Activated CD4-positive, CD25-positive, alpha-beta regulatory T cell (primary cell): ENCODE results near the gene RFX2.
"Not testable (repeated sequence)": the region's sequence is repeated elsewhere in the genome, so short reads cannot be mapped to it uniquely, and the experiment has no call there.

Experiments used
- DNase-seq, 4 experiments: peaks; one replicate each; lab custom pipeline; 2025; lab: John Stamatoyannopoulos, UW

Gene RFX2

GRCh38 chr19:5971714-5972354, 138.5 kb downstream of the RFX2 start:
- DNase-seq = no peak

DNA sequence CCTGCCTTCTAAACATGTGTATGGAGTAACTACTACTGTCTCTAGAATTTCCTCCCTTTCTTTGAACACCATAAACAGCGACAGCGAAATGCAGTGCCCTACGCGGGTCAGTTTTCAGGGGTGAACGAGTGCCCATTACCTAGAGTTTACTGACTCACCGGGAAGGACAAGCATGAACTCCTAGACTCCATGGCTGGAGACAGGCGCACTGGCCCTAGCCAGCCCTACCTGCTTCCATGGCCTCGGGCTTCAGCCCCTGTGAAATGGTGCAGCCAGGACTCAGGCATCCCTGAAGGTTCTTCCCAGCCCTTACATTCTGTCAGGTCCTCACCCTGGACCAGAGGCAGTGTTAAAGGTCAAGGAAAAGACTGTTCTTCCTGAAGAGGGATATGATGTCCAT, 140.8 kb downstream of the RFX2 start:
- no peak for DNase-seq

DNA sequence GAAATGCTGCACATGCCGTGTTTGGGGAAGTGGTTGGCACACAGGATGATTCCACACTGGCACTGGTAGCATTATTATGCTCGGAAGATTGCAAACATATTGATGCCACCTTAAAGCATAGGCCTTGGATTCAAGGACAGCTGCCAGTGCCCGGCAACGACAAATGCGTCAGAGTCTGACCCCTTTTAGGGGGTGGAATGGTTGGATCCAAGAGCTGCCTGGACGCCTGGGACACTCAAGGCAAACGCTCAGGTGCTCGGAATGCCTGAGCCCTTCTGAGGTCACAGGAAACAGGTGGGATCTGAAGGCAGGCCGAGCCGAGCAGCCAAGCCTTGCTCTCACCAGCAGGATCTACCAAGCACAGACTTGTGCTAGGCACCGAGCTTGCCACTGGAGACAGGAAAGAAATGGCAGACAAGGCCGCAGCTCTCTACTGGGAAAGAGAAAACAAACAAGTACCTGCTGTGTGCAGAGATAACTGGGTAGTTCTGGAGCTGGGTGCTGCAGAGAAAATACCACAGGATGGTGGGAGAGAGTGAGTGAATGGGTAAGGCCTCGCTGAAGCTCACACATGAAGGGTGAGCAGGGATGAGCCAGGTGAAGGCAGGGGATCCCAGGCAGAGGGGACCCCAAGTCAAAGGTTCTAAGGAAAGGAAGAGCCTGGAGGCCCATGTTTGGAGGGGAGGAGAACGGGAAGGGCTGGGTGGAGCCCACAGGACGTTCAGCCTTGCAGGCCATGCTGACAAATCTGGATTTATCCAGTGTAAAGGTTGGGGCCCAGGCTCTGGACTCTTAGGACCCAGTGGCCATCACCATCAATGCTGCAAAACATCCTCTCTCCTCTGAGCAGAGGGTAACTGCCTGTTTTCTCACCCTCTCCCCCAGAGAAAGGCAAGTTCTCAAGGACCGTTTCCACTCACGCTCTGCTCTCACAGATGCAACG, 141.6 kb downstream of the RFX2 start:
- DNase-seq = no peak

DNA sequence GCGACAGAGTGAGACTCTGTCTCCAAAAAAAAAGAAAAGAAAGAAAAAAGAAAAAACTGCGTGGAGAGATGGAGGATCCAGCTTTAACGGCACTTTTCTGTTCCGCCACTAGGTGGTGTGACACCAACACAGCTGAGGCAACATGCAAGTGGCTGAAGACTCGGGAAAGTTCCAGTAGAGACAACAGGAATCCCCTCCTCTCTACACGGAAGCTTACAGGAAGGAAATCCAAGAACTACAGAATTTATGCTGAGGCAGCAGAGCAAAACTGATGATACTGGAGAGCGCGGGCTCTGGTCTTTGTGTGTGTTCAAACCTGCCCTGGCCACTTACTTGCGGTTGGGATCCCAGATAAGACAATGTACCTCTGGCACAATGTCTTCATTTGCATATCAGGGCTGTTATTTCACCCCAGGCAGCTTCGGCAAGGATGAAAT, 142.3 kb downstream of the RFX2 start:
- DNase-seq = peak in 2 of 4 experiments; percentile 25 to 26

DNA sequence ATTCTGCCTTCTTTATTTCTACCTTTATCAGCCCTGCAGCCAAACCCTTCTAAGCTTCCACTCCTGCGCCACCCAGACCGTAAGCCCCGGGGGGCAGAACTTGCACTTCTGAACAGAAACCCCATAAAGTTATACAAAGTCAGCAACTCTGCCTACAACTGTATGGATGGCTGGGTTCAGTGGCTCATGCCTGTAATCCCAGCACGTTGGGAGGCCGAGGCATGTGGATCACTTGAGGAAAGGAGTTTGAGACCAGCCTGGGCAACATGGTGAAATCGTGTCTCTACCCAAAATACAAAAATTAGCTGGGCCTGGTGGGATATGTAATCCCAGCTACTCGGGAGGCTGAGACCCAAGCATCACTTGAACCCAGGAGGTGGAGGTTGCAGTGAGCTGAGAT, 142.7 kb downstream of the RFX2 start:
- DNase-seq = no peak

- no peak for DNase-seq
These were observed 143.4 kb downstream of the RFX2 start for GRCh38 chr19:5966941-5967340.

GRCh38 chr19:5966215-5966614, 144.1 kb downstream of the RFX2 start:
- no peak for DNase-seq

DNA sequence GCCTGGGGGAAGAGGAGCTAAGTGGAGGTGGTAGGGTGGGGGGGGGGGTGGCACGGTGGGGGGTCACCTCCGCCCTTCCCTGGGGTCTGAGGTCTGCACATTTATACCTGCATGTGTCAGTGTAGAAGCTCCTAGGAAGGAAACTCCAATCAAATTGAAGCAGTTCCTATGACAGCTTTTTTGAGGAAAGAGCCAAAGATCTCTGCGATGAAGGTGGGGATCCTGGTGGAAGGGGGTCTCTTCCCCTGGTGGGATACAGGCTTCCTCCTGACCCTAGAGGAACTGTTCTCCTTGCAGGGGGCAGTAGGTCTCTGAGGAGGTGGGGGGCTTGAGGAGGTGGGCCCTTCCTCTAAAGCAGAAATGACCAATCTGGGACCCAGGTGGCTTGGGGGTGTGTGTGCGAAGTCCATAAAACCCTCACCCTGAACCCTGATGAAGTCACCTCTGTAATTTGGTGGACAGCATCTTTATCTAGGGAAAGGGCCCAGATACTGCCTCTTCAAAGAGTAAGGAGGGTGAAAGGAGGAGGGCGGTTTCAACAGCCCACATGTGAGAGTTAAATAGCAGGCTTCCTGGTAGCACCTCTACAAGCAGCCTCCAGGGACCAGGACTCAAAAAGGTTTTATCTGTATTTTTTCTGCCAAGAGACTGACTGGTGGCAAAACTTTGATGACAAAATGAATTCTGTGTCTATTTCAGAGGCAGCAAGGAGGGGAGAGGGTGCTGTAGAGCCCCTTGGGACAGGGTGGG, 145.3 kb downstream of the RFX2 start:
- no peak for DNase-seq

DNA sequence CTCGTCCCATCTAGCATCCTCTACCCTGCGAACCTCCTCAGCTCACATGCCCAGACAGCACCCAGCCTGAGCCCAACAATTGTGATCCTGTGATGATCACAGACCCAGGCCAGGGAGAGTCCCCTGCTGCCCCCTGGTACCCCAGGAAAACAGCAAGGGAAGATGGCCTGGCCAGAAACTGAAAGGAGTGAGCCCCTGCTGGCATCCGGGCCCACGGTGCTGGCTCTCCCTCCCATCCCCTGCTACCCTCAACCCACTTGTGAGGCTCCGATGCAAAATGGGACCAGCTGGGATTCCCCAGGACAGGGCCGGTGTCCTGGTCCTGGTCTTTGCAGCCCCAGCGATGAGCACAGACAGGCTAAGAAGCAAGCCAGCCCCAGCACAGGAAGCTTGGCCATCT, 146.4 kb downstream of the RFX2 start:
- DNase-seq = no peak

DNA sequence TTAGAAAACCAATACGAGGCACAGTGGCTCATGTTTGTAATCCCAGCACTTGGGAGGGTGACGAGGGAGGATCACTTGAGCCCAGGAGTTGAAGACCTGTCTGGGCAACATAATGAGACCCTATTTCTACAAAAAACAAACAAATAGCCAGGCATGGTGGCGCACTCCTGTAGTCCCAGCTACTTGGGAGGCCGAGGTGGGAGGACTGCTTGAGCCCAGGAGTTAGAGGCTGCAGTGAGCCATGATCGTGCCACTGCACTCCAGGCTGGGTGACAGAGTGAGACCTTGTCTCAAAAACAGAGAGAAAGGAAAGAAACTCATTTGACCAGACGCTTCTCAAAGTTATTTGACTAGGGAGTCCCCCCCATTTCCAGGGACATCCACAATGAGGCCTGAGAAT, 147.0 kb downstream of the RFX2 start:
- DNase-seq = not testable (repeated sequence)

- DNase-seq = peak in 2 of 4 experiments; percentile 84 to 85
These were observed 148.0 kb downstream of the RFX2 start for GRCh38 chr19:5961969-5962945.

- DNase-seq = not testable (repeated sequence)
These were observed 148.7 kb downstream of the RFX2 start for GRCh38 chr19:5961641-5961968.

GRCh38 chr19:5960005-5961001, 150.0 kb downstream of the RFX2 start:
- DNase-seq = no peak

DNA sequence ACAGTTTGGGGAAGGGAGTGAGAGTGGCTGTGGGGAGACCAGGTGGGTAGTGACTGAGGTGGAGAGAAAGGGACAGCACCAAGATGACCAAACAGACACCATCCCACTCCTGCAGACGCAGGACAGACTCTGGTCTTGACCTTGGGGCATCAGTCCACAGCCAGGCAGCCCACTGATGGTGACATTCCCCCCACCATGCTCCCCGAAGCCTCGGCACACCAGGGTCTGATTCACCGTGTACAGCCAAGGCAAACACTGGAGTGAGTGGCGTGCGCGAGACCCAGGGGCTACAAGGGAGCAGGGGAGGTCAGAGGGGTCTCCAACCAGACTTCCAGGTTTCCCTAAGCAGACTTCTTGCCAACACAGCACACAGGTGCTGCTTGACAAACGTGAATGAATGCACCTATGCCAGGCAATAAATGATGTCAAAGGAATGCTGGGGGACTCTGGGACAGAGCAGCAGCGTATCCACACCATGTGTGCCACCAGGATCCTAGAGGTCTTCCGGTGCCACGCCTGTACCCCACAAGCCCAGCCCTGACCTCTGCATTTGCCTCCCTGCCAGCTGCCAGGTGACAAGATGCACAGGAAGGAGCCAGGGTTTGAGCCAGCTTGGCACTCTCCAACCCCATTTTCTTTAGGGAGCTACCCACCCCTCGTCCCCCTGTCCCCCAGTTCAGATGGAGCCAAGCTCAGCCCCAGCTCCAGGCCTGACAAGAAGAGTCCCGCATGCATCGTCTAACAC, 150.9 kb downstream of the RFX2 start:
- no peak for DNase-seq

DNA sequence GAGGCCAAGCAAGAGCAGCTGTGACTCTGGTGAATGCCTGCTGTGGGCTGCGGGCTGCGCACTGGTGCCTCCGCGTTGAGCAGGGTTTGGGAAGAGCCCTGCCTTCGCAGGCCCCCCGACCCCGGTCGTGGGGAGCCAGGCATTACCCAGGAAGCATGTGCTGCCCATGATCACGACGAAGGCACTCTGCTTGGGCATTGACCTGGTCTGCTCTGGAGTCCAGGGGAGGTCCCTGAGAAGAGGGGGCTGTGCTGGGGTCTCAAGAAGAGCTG, 151.5 kb downstream of the RFX2 start:
- no peak for DNase-seq

DNA sequence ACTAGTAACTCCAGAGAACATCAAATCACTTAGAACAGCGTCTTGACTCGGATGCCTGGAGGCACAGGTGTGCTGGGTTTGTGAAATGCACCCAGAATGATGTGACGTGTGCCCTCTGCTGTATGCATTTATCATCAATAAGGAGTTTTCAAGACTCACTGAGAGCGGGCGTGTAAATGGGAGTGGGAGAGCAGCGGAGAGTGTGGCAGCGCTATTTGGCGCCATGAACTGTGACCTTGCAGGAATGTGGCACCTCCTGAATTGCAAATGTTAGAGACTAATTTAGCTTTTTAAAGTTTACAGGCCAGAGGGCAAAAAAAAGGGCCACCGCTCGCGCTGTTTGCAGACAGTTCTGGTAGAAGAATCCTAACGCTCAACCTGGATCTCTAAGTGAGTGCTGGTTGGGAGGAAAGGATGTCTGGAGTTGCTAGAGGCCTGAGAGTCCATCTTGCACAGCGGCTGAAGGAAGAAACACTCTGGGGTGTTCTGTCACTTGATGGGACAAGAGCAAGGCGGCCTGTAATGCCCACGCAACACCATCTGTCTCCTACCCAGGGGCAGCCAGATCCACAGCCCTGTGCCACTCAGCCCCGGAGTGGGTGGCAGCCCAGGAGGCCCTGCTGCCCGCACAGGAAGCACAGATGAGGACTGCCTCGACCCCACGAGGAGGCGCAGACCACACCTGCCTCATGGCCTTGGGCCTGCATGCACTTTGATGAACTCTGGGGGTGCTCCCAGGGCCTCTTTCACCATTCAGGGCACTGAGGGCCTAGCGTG, 152.0 kb downstream of the RFX2 start:
- DNase-seq = no peak

DNA sequence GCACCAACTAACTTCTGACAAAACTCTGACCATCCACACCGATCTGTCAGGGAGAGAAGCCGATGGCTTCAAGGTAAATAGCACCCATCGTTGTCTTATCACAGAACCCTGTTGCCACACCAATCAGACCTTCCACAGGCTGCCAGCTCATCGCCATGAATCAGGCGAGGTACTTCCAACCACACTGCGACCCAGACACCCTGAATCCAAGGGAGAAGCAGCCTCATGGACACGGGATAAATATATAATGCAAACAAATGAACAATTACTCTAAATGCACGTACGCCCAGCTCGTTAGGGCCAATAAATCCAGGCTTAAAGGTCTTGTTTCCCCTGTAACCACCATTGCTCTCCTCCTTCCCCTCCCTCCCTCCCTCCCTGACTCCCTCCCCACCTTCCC, 153.1 kb downstream of the RFX2 start:
- DNase-seq = no peak

GRCh38 chr19:5956728-5957127, 153.6 kb downstream of the RFX2 start:
- DNase-seq = no peak

- no peak for DNase-seq
These were observed 154.0 kb downstream of the RFX2 start for GRCh38 chr19:5956323-5956722.
